Caco-2 (cell line): Measurements from ENCODE around the gene BRAF. TPM values are rescaled to one million over a fixed set of nuclear protein-coding genes. Genes with fewer than 3 reads are reported as not detected.

ENCODE experiments used
- BruUV-seq: library from RNA; stranded (reverse); fragments of 400-500 nt; replicated peaks from 2 replicates; lab custom pipeline; 2021; lab: Mats Ljungman, UMichigan
- CTCF ChIA-PET: fragments of 300-600 bp; sonication (Branson Sonifier 250); formaldehyde crosslinking; loops from one replicate; lab custom pipeline; 2022; ENCODE audit warnings: antibody characterized with exemption; lab: Charles Lee
- POLR2A ChIA-PET: fragments of 300-600 bp; sonication (Branson Sonifier 250); formaldehyde crosslinking; loops from one replicate; lab custom pipeline; 2022; ENCODE audit warnings: antibody characterized with exemption; lab: Charles Lee
- DNase-seq, 2 experiments: peaks; one replicate each; pipeline versions ENCODE4 v3.0.0 to v3.0.0-alpha.2; 2020 to 2022
- H3K27me3 ChIP-seq: replicated peaks from 2 replicates; pipeline ENCODE4 v1.6.0; 2011; ENCODE audit warnings: low read length; ENCODE audit not compliant: control insufficient read depth, insufficient read depth
- H3K36me3 ChIP-seq: 2 replicates; pipeline ENCODE4 v1.5.1; 2011; ENCODE audit warnings: low read length; ENCODE audit not compliant: control insufficient read depth, insufficient read depth
- H3K4me1 ChIP-seq: fragments of 250-450 bp; sonication (Bioruptor Pico); 2 replicates; pipeline ENCODE4 v1.5.1; 2020; ENCODE audit warnings: mild to moderate bottlenecking
- H3K4me3 ChIP-seq: 2 replicates; pipeline ENCODE4 v1.5.1; 2011; ENCODE audit warnings: low read depth, mild to moderate bottlenecking, control low read depth, low read length
- H3K9me3 ChIP-seq: fragments of 250-450 bp; sonication (Bioruptor Pico); 2 replicates; pipeline ENCODE4 v1.5.1; 2020; ENCODE audit warnings: mild to moderate bottlenecking, moderate library complexity
- H3K27ac Mint-ChIP-seq: one replicate; pipeline ENCODE4 v1.8.0; 2022; ENCODE audit warnings: mixed read lengths; ENCODE audit not compliant: unreplicated experiment
- H3K27me3 Mint-ChIP-seq: one replicate; pipeline ENCODE4 v1.8.0; 2022; ENCODE audit warnings: mixed read lengths; ENCODE audit not compliant: insufficient read depth, unreplicated experiment
- H3K36me3 Mint-ChIP-seq: one replicate; pipeline ENCODE4 v1.8.0; 2022; ENCODE audit warnings: mild to moderate bottlenecking, mixed read lengths; ENCODE audit not compliant: insufficient read depth, unreplicated experiment
- H3K4me1 Mint-ChIP-seq: one replicate; pipeline ENCODE4 v1.8.0; 2022; ENCODE audit warnings: low read depth, mixed read lengths; ENCODE audit not compliant: unreplicated experiment
- H3K4me3 Mint-ChIP-seq: one replicate; pipeline ENCODE4 v1.8.0; 2022; ENCODE audit warnings: mild to moderate bottlenecking, moderate library complexity, mixed read lengths; ENCODE audit not compliant: unreplicated experiment
- H3K9me3 Mint-ChIP-seq: one replicate; pipeline ENCODE4 v1.8.0; 2022; ENCODE audit warnings: mixed read lengths; ENCODE audit not compliant: unreplicated experiment
- CTCF ChIP-seq, 2 experiments: fragments of 200-600 bp in 1 of 2; IDR thresholded peaks; 1 replicate in 1 of 2; 2 replicates in 1 of 2; pipeline versions ENCODE4 v1.5.1 to v1.8.0; 2011 to 2022; ENCODE audit warnings: antibody characterized with exemption in 1 of 2, control low read depth in 1 of 2, inconsistent platforms in 1 of 2, low read depth in 1 of 2, low read length in 1 of 2, mild to moderate bottlenecking in 1 of 2, moderate library complexity in 1 of 2; ENCODE audit not compliant: insufficient read depth in 1 of 2, severe bottlenecking in 1 of 2, unreplicated experiment in 1 of 2
- intact Hi-C: fragments of 100-400 bp; cut with micrococcal nuclease; formaldehyde crosslinking; loops from one replicate; pipeline ENCODE4 v1.10.0; 2022; ENCODE audit not compliant: unreplicated experiment
- total RNA-seq: library from RNA; stranded (reverse); gene quantifications from 2 replicates; pipeline ENCODE4 v1.2.3, GENCODE V29; 2022

BRAF gene
- total RNA-seq, 1 experiment from 2014 or later = 38.5 TPM

- ChIA-PET POLR2A (no interaction called here), CTCF (no interaction called here)
- Mint-ChIP-seq H3K27me3 (no peaks in the 10 kb centered on the region), H3K4me1 (no peaks in the 10 kb centered on the region), H3K36me3 (no peaks in the 10 kb centered on the region), H3K9me3 (peaks cover 16% of the 10 kb centered on the region), H3K27ac (no peak overlapping the region), H3K4me3 (no peak overlapping the region)
- H3K4me1 ChIP-seq = no peaks in the 10 kb centered on the region
- H3K27me3 ChIP-seq = no peaks in the 10 kb centered on the region
- H3K36me3 ChIP-seq = no peaks in the 10 kb centered on the region
- H3K9me3 ChIP-seq = no peaks in the 10 kb centered on the region
- no peak overlapping the region for H3K4me3 ChIP-seq
- DNase-seq = no peak
- BruUV-seq = no TSS peak
- TF ChIP-seq CTCF (IDR thresholded peaks at IDR 0.05; ENCODE audit: insufficient read depth in 1 of 2, low read depth in 1 of 2, low read length in 1 of 2, severe bottlenecking in 1 of 2, unreplicated experiment in 1 of 2) = no peak
- intact Hi-C loops = no loop called here
These were observed 61.5 kb downstream of the BRAF start for GRCh38 chr7:140863184-140863583.

- H3K9me3 Mint-ChIP-seq = no peaks in the 10 kb centered on the region
- peaks cover 12% of the 10 kb centered on the region for H3K4me1 Mint-ChIP-seq
- CTCF ChIA-PET = no interaction called here
- POLR2A ChIA-PET = no interaction called here
- H3K36me3 Mint-ChIP-seq = no peaks in the 10 kb centered on the region
- Histone ChIP-seq H3K4me1 (no peaks in the 10 kb centered on the region), H3K36me3 (no peaks in the 10 kb centered on the region), H3K27me3 (no peaks in the 10 kb centered on the region), H3K4me3 (no peak overlapping the region), H3K9me3 (no peaks in the 10 kb centered on the region)
- DNase-seq = no peak
- no peak overlapping the region for H3K27ac Mint-ChIP-seq
- BruUV-seq = no TSS peak
- no peak for TF ChIP-seq CTCF (IDR thresholded peaks at IDR 0.05; ENCODE audit: insufficient read depth in 1 of 2, low read depth in 1 of 2, low read length in 1 of 2, severe bottlenecking in 1 of 2, unreplicated experiment in 1 of 2)
- no peaks in the 10 kb centered on the region for H3K27me3 Mint-ChIP-seq
- no peak overlapping the region for H3K4me3 Mint-ChIP-seq
- intact Hi-C loops = no loop called here
These were observed 67.7 kb downstream of the BRAF start for GRCh38 chr7:140857048-140857447.

- POLR2A ChIA-PET = no interaction called here
- Mint-ChIP-seq H3K27me3 (no peaks in the 10 kb centered on the region), H3K9me3 (no peaks in the 10 kb centered on the region), H3K27ac (no peak overlapping the region), H3K4me1 (no peaks in the 10 kb centered on the region), H3K4me3 (no peak overlapping the region), H3K36me3 (peaks cover 6% of the 10 kb centered on the region)
- DNase-seq = no peak
- Histone ChIP-seq H3K9me3 (0 out of 2 replicates have a peak, but pooled peaks cover 4% of the 10 kb centered on the region), H3K27me3 (no peaks in the 10 kb centered on the region), H3K4me1 (no peaks in the 10 kb centered on the region), H3K36me3 (no peaks in the 10 kb centered on the region; the same call in 1 of the 2 replicates), H3K4me3 (no peak overlapping the region)
- BruUV-seq = no TSS peak
- intact Hi-C loops = no loop called here
- CTCF ChIA-PET = no interaction called here
- TF ChIP-seq CTCF (IDR thresholded peaks at IDR 0.05; ENCODE audit: insufficient read depth in 1 of 2, low read depth in 1 of 2, low read length in 1 of 2, severe bottlenecking in 1 of 2, unreplicated experiment in 1 of 2) = no peak
These were observed 83.5 kb downstream of the BRAF start for GRCh38 chr7:140841166-140841715.
